Bronchial epithelial cell (primary cell): Measurements from ENCODE around the gene THSD8. TPM values are rescaled to one million over a fixed set of nuclear protein-coding genes. Genes with fewer than 3 reads are reported as not detected.
A peak's percentile ranks its signal among the peaks of the same experiment; 100 is the strongest.
"Not testable (repeated sequence)": the region's sequence is repeated elsewhere in the genome, so short reads cannot be mapped to it uniquely, and the experiment has no call there.

Experiments used
- DNase-seq: peaks from one replicate; pipeline ENCODE4 v3.0.0-alpha.2; 2010; ENCODE audit warnings: low read depth
- FAIRE-seq: peaks from 2 replicates; lab custom pipeline; 2011; peaks lifted over from hg19 to GRCh38; lab: Jason Lieb, UNC
- H3K27me3 ChIP-seq: 2 replicates; pipeline ENCODE4 v1.5.1; 2011; ENCODE audit warnings: low read length; ENCODE audit not compliant: control insufficient read depth, insufficient read depth
- H3K36me3 ChIP-seq: 2 replicates; pipeline ENCODE4 v1.5.1; 2011; ENCODE audit warnings: low read length; ENCODE audit not compliant: control insufficient read depth, insufficient read depth
- H3K4me3 ChIP-seq: 2 replicates; pipeline ENCODE4 v1.5.1; 2011; ENCODE audit warnings: mild to moderate bottlenecking, low read depth, low read length, control low read depth
- CTCF ChIP-seq: IDR thresholded peaks from 2 replicates; pipeline ENCODE4 v1.5.1; 2011; ENCODE audit warnings: mild to moderate bottlenecking, moderate library complexity, low read length, control low read depth, inconsistent platforms; ENCODE audit not compliant: insufficient read depth, severe bottlenecking
- total RNA-seq: library from RNA; depleted of rRNA; stranded (reverse); fragments of >200 nt; gene quantifications from 2 replicates; pipeline ENCODE4 v1.2.1, GENCODE V29; 2014

Gene THSD8
- total RNA-seq, 1 donor from 2014 or later = not detected

- Histone ChIP-seq H3K4me3 (peak overlapping the region; percentile 22), H3K27me3 (peaks cover 11% of the 10 kb centered on the region), H3K36me3 (no peaks in the 10 kb centered on the region)
- no peak for TF ChIP-seq CTCF
- FAIRE-seq = no peak
- DNase-seq = peak; percentile 83
Observed at GRCh38 chr19:12840091-12841079, 38.5 kb downstream of the THSD8 start.

GRCh38 chr19:12841094-12841493 is 39.2 kb downstream of the THSD8 start:
- FAIRE-seq (no peak), DNase-seq (no peak)
- Histone ChIP-seq H3K4me3 (peak overlapping the region; percentile 22), H3K36me3 (no peaks in the 10 kb centered on the region), H3K27me3 (peaks cover 9% of the 10 kb centered on the region)
- no peak for TF ChIP-seq CTCF

- peaks cover 6% of the 10 kb centered on the region for H3K27me3 ChIP-seq
- DNase-seq = no peak
- no peaks in the 10 kb centered on the region for H3K36me3 ChIP-seq
Observed at GRCh38 chr19:12842511-12842910, 40.6 kb downstream of the THSD8 start.

GRCh38 chr19:12843328-12843727 is 41.5 kb downstream of the THSD8 start:
- TF ChIP-seq CTCF = no peak
- FAIRE-seq = no peak
- peaks cover 2% of the 10 kb centered on the region for H3K27me3 ChIP-seq
- no peak overlapping the region for H3K4me3 ChIP-seq
- H3K36me3 ChIP-seq = no peaks in the 10 kb centered on the region
- no peak for DNase-seq

More at GRCh38 chr19:12842511-12842910, 40.6 kb downstream of the THSD8 start:
- FAIRE-seq = no peak
- no peak overlapping the region for H3K4me3 ChIP-seq
- no peak for TF ChIP-seq CTCF

- DNase-seq (no peak), FAIRE-seq (no peak)
- Histone ChIP-seq H3K36me3 (no peaks in the 10 kb centered on the region), H3K27me3 (peaks cover under 1% of the 10 kb centered on the region), H3K4me3 (no peak overlapping the region)
- TF ChIP-seq CTCF = no peak
Observed at GRCh38 chr19:12843999-12844732, 42.3 kb downstream of the THSD8 start.

- H3K27me3 ChIP-seq, DNase-seq, H3K36me3 ChIP-seq, FAIRE-seq, H3K4me3 ChIP-seq: not testable (repeated sequence)
Observed at GRCh38 chr19:12846613-12847012, 44.7 kb downstream of the THSD8 start.
